ENCODE data around the gene FXYD6. TPM values are rescaled to one million over a fixed set of nuclear protein-coding genes. Genes with fewer than 3 reads are reported as not detected.

FXYD6 gene
- total and polyA plus RNA-seq, 9 of the 15 experiments (the other 6 are each of a cell fraction or from before 2014, with no cell fraction given) = 0.07 to 0.35 TPM; not detected in 7

- TF ChIP-seq ZNF311 (CRISPR knock-in tag; IDR thresholded peaks at IDR 0.05) (no peak), ZNF75A (CRISPR knock-in tag; IDR thresholded peaks at IDR 0.05) (no peak), KLF10 (CRISPR knock-in tag; IDR thresholded peaks at IDR 0.05) (no peak), MTF1 (CRISPR knock-in tag; IDR thresholded peaks at IDR 0.05; ENCODE audit: borderline replicate concordance) (no peak), RBM14 (IDR thresholded peaks at IDR 0.05; ENCODE audit: borderline replicate concordance, insufficient read depth, low read depth, low read length) (no peak), COPS2 (conservative IDR thresholded peaks at IDR 0.05) (no peak), CEBPG (CRISPR knock-in tag; IDR thresholded peaks at IDR 0.05) (no peak), CEBPG (tag; conservative IDR thresholded peaks at IDR 0.05 in 1 of 2, IDR thresholded peaks at IDR 0.05 in 1 of 2) (no peak), ZC3H11A (IDR thresholded peaks at IDR 0.05; ENCODE audit: low read depth, low read length) (no peak), TFAP4 (CRISPR knock-in tag; IDR thresholded peaks at IDR 0.05; ENCODE audit: borderline replicate concordance) (peak; percentile 36; the same call in 1 of the 2 replicates), POLR2AphosphoS5 (IDR thresholded peaks at IDR 0.05; ENCODE audit: control insufficient read depth, insufficient read depth, low read depth, low read length) (peak; percentile 80), SMC3 (conservative IDR thresholded peaks at IDR 0.05; ENCODE audit: insufficient read depth, low read depth, low read length) (no peak), NFYB (IDR thresholded peaks at IDR 0.05; ENCODE audit: extremely low read depth, insufficient read length) (no peak), RAD21 (CRISPR knock-in tag; conservative IDR thresholded peaks at IDR 0.05 in 1 of 2, IDR thresholded peaks at IDR 0.05 in 1 of 2) (no peak), SMARCA5 (IDR thresholded peaks at IDR 0.05) (0 out of 2 replicates have a peak, but pooled peaks have one; percentile 36), ZNF518B (CRISPR knock-in tag; IDR thresholded peaks at IDR 0.05) (no peak), HMBOX1 (IDR thresholded peaks at IDR 0.05) (peak; percentile 42; the same call in 1 of the 2 replicates), SFPQ (IDR thresholded peaks at IDR 0.05; ENCODE audit: low read depth, low read length) (no peak), BCL6 (CRISPR knock-in tag; IDR thresholded peaks at IDR 0.05) (no peak), TBL1XR1 (IDR thresholded peaks at IDR 0.05; ENCODE audit: low read length in 2 of 2) (no peak)
These were observed 31.0 kb upstream of the FXYD6 start (continued) for GRCh38 chr11:117907276-117908108.

All from K562 (cell line).